Measurements from ENCODE around the gene CFAP53.

- TF ChIP-seq CTCF (conservative IDR thresholded peaks at IDR 0.05; ENCODE audit: low read depth, low read length) (no peak), EZH2 (IDR thresholded peaks at IDR 0.05; ENCODE audit: borderline replicate concordance, low read depth, low read length, poor library complexity, severe bottlenecking) (no peak)
Observed at GRCh38 chr18:50190236-50190635, 76.1 kb downstream of the CFAP53 start.
